GM21723 (cell line): ENCODE data around the gene STX19.
"Not testable (repeated sequence)": the region's sequence is repeated elsewhere in the genome, so short reads cannot be mapped to it uniquely, and the experiment has no call there.

Experiments used
- ATAC-seq: cut with Tn5 transposase; IDR thresholded peaks from one replicate; pipeline ENCODE4 v1.9.1; 2021; ENCODE audit warnings: mild to moderate bottlenecking, moderate library complexity; ENCODE audit not compliant: unreplicated experiment

Gene STX19

GRCh38 chr3:93981649-93982048 lies 46.7 kb downstream of the STX19 start:
- ATAC-seq = no peak

DNA sequence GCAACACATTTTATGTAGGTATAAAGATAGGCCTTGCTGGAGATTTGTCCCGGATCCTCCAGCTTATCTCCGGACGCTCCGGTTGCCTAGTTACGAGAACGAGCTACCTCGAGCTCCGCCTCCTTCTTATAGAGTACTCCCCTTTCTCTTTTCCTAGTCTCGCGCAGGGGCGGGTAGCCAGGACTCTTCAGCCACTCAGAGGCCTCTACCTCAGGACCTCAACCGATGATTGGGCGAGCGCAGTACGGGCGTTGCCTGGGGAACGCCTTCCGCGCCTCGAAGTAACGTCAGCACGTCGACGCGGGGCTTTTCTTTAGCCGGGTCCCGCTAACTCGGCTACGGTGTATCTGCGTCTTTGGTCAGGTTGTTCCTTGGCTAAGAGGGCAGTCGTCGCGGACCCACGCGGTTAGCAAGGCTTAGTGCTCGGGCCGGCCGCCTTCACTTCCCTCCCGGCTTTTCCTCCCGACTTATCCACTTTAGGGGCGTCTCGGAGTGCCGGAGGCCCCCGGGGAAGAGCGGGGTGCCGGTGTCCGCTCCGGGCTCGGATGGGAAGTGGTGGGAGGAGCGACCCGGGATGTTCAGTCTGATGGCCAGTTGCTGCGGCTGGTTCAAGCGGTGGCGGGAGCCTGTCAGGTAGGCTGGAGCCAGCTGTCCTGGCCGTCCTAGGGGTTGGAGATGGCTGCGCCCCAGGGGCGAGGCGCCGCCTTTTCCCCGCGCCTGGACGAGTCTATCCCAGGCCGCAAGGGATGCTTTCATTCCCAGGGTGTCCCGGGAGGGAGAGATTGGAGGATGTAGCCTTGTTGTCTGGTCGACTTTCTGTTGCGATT lies 48.3 kb downstream of the STX19 start, which contains the start of gene ARL13B:
Gene ARL13B (plus strand): TSS at position 306 of the 827 bp plus-strand sequence. CDS start 269 bp downstream, at position 575.
- ATAC-seq = peak; percentile 100

DNA sequence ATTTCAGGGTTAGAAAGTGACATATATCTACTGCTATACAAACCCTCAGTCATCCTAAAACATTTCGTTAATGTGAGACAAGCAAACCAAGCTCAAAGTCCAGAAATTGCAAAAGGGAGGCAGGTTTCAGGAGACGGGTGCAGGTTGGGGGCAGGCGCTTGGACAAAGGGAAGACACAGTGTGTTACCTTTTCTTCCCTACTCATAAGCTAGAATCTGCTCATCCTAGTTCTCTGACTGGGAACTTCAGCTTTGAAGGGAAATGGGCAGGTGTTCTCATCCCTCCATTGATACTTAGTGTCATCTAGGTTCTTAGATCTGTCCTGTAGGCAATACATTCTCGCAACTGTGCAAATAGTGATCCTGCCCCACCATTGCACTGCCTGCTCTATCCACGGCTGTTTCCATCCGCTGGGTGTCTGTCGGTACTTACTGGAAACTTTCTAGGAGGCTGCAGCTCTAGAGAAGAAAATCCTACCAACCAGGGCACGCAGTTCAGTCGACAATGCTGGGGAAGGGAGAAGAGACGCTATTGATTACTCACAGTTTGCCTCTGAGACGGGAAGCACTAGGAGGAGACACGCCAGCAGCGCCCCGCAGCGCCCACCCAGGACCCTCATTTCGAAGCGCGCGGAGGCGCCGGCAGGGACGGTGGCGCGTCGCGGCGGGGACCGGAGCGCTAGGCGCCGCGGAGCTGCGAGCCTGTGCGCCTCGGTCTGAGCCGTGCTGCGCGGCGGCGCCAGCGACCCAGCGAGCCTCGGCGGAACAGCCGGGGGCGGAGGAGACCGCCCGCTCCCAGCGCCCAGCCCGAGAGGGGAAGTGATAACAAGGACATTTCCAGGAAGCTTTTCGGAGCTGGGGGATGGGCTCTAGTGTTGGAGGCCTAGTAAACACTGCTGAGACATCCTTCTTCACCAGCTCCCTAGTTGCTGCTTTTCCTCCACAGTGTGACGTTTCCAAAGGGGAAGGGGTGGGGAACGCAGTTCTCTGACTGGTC lies 55.0 kb downstream of the STX19 start, which contains the start of gene PROS1:
Gene PROS1 (minus strand): TSS at position 766 of the 996 bp plus-strand sequence. CDS start 147 bp downstream, at position 619.
- peak; percentile 89 for ATAC-seq

DNA sequence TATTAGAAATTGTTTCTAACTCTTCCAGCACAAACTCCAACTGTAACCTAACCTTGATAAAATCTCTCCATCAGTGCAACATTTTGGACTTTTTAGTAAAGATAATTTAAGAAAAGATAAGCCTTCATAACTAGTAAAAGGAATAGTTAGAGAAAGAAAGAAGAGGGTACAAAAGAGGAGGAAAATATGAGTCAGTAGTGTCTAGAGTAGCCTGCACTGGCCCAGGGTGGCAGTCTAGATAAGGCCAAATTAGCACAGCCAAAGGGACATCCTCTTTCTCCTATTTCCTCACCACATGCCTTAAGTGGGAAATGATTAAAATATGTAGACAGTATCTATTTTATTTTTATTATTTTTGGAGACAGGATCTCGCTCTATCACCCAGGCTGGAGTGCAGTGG lies 58.4 kb downstream of the STX19 start:
- ATAC-seq = no peak

- no peak for ATAC-seq
These were observed 59.0 kb downstream of the STX19 start for GRCh38 chr3:93969443-93969842.

- not testable (repeated sequence) for ATAC-seq
These were observed 63.3 kb downstream of the STX19 start for GRCh38 chr3:93965106-93965505.
